A673 (cell line): ENCODE measurements around the gene LRP1-AS.

Experiments
- CTCF ChIP-seq: fragments of 300-800, 200-600 bp; sonication (generic); conservative IDR thresholded peaks from 2 replicates; pipeline ENCODE4 v1.5.1; 2017; ENCODE audit warnings: low read depth, mild to moderate bottlenecking, antibody characterized with exemption, low read length, moderate library complexity, mixed read lengths
- EZH2 ChIP-seq: fragments of 200-600 bp; sonication (generic); IDR thresholded peaks from 2 replicates; pipeline ENCODE4 v1.6.1; 2017; ENCODE audit warnings: borderline replicate concordance, low read depth, mild to moderate bottlenecking, mixed read lengths, antibody characterized with exemption, low read length; ENCODE audit not compliant: poor library complexity, severe bottlenecking

GRCh38 chr12:57164966-57165625 is 17.7 kb upstream of the LRP1-AS start:
- no peak for TF ChIP-seq CTCF
- TF ChIP-seq EZH2, result no peak
